PC-3 (cell line): ENCODE data around the gene SWSAP1. TPM values are rescaled to one million over a fixed set of nuclear protein-coding genes. Genes with fewer than 3 reads are reported as not detected.

Experiments used
- ATAC-seq: fragments of 200-7000 bp; cut with Tn5 transposase; 2 replicates; pipeline ENCODE4 v1.9.1; 2020; ENCODE audit warnings: mild to moderate bottlenecking, moderate library complexity
- BruUV-seq: library from RNA; stranded (reverse); fragments of 400-500 nt; replicated peaks from 2 replicates; lab custom pipeline; 2021; lab: Mats Ljungman, UMichigan
- CTCF ChIA-PET: fragments of 300-600 bp; sonication (Branson Sonifier 250); formaldehyde crosslinking; loops from one replicate; lab custom pipeline; 2022; ENCODE audit warnings: antibody characterized with exemption; lab: Charles Lee
- POLR2A ChIA-PET: fragments of 300-600 bp; sonication (Branson Sonifier 250); formaldehyde crosslinking; loops from one replicate; lab custom pipeline; 2022; ENCODE audit warnings: antibody characterized with exemption; ENCODE audit not compliant: unreplicated experiment; lab: Charles Lee
- DNase-seq: peaks from one replicate; pipeline ENCODE4 v3.0.0-alpha.2; 2015
- H2AFZ ChIP-seq: fragments of 300-600 bp; sonication (generic); 2 replicates; pipeline ENCODE4 v1.6.0; 2016; ENCODE audit warnings: antibody characterized with exemption, low read length
- H3F3A ChIP-seq: fragments of 300-600 bp; sonication (generic); one replicate; pipeline ENCODE4 v1.6.0; 2017; ENCODE audit warnings: antibody characterized with exemption, low read length, control low read depth, mild to moderate bottlenecking; ENCODE audit not compliant: unreplicated experiment
- H3K27ac ChIP-seq: fragments of 300-600 bp; sonication (generic); 2 replicates; pipeline ENCODE4 v1.5.1; 2016; ENCODE audit warnings: mild to moderate bottlenecking, low read length
- H3K27me3 ChIP-seq: fragments of 300-600 bp; sonication (generic); 2 replicates; pipeline ENCODE4 v1.6.1; 2016; ENCODE audit warnings: low read length, mixed read lengths
- H3K36me3 ChIP-seq: fragments of 300-600 bp; sonication (generic); 2 replicates; pipeline ENCODE4 v1.6.1; 2016; ENCODE audit warnings: low read depth, mixed run types, low read length, mixed read lengths
- H3K4me1 ChIP-seq: fragments of 300-600 bp; sonication (generic); 2 replicates; pipeline ENCODE4 v1.5.1; 2016; ENCODE audit warnings: low read length; ENCODE audit not compliant: insufficient read depth
- H3K4me2 ChIP-seq: fragments of 300-600 bp; sonication (generic); 2 replicates; pipeline ENCODE4 v1.6.0; 2016; ENCODE audit warnings: low read length
- H3K4me3 ChIP-seq: fragments of 300-600 bp; sonication (generic); 2 replicates; pipeline ENCODE4 v1.5.1; 2016; ENCODE audit warnings: mild to moderate bottlenecking, low read length, mixed read lengths
- H3K79me2 ChIP-seq: fragments of 300-600 bp; sonication (generic); 2 replicates; pipeline ENCODE4 v1.6.1; 2017; ENCODE audit warnings: low read length, mixed read lengths
- H3K9ac ChIP-seq: fragments of 300-600 bp; sonication (generic); 2 replicates; pipeline ENCODE4 v1.6.0; 2016; ENCODE audit warnings: mild to moderate bottlenecking, low read length
- H3K9me2 ChIP-seq: fragments of 300-600 bp; sonication (generic); replicated peaks from 2 replicates; pipeline ENCODE4 v1.6.1; 2016; ENCODE audit warnings: mixed run types, low read length, mixed read lengths
- H3K9me3 ChIP-seq: fragments of 300-600 bp; sonication (generic); 2 replicates; pipeline ENCODE4 v1.6.1; 2016; ENCODE audit warnings: low read length, mixed read lengths
- H4K20me1 ChIP-seq: fragments of 300-600 bp; sonication (generic); 2 replicates; pipeline ENCODE4 v1.6.1; 2016; ENCODE audit warnings: low read length, mixed read lengths
- EZH2 ChIP-seq: fragments of 300-600 bp; sonication (generic); IDR thresholded peaks from one replicate; pipeline ENCODE4 v1.6.1; 2017; ENCODE audit warnings: antibody characterized with exemption, mild to moderate bottlenecking, low read length; ENCODE audit not compliant: unreplicated experiment
- EZH2phosphoT487 ChIP-seq: fragments of 300-600 bp; sonication (generic); IDR thresholded peaks from 2 replicates; pipeline ENCODE4 v1.6.1; 2018; ENCODE audit warnings: mild to moderate bottlenecking, antibody characterized with exemption, low read length, borderline replicate concordance
- intact Hi-C: fragments of 100-400 bp; cut with micrococcal nuclease; formaldehyde crosslinking; loops from 2 replicates; pipeline ENCODE4 v1.9.0; 2023
- total RNA-seq: library from RNA; depleted of rRNA; stranded (reverse); fragments of >200 nt; gene quantifications from 2 replicates; pipeline ENCODE4 v1.2.3, GENCODE V29; 2014
- TF ChIP-seq, protein P1 (sequence below): fragments of 300-600 bp; sonication (generic); conservative IDR thresholded peaks from 2 replicates; pipeline ENCODE4 v1.5.1; 2017; ENCODE audit warnings: antibody characterized with exemption, low read depth, mild to moderate bottlenecking, low read length

SWSAP1 gene
- total RNA-seq, 1 experiment from 2014 or later = 6.1 TPM

DNA sequence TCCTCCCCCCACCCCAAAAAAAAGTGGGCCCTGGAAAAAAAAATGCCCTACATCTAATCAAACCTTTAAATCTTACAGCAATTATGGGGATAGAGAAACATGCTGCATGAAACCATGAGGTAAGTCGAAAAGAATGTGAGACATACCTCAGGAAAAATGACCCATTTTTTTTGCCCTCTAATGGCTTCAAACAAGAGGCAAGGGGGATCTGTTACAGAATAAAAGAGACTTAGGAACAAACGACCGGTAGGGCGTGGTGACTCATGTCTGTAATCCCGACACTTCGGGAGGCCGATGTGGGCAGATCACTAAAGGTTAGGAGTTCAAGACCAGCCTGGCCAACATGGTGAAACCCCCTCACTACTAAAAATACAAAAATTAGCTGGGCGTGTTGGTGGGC, 36.2 kb downstream of the SWSAP1 start:
- H3K27me3 ChIP-seq = no peaks in the 10 kb centered on the region
- DNase-seq (peak; percentile 65), ATAC-seq (no peak)
- no peak overlapping the region for H3K4me3 ChIP-seq
- TF ChIP-seq EZH2 (no peak), EZH2phosphoT487 (no peak)
- TF ChIP-seq, protein P1, sequence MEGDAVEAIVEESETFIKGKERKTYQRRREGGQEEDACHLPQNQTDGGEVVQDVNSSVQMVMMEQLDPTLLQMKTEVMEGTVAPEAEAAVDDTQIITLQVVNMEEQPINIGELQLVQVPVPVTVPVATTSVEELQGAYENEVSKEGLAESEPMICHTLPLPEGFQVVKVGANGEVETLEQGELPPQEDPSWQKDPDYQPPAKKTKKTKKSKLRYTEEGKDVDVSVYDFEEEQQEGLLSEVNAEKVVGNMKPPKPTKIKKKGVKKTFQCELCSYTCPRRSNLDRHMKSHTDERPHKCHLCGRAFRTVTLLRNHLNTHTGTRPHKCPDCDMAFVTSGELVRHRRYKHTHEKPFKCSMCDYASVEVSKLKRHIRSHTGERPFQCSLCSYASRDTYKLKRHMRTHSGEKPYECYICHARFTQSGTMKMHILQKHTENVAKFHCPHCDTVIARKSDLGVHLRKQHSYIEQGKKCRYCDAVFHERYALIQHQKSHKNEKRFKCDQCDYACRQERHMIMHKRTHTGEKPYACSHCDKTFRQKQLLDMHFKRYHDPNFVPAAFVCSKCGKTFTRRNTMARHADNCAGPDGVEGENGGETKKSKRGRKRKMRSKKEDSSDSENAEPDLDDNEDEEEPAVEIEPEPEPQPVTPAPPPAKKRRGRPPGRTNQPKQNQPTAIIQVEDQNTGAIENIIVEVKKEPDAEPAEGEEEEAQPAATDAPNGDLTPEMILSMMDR = no peak
- ChIA-PET CTCF (no interaction called here), POLR2A (no interaction called here)
- no peaks in the 10 kb centered on the region for H3K79me2 ChIP-seq
- no peaks in the 10 kb centered on the region for H4K20me1 ChIP-seq
- H3K9me2 ChIP-seq = no peaks in the 10 kb centered on the region
- H2AFZ ChIP-seq = no peak overlapping the region
- no peak overlapping the region for H3K9ac ChIP-seq
- no peaks in the 10 kb centered on the region for H3K4me1 ChIP-seq
- no peak overlapping the region for H3K4me2 ChIP-seq
- H3F3A ChIP-seq = no peaks in the 10 kb centered on the region
- no peaks in the 10 kb centered on the region for H3K36me3 ChIP-seq
- no peaks in the 10 kb centered on the region for H3K9me3 ChIP-seq
- no TSS peak for BruUV-seq
- intact Hi-C loops = no loop called here
- no peak overlapping the region for H3K27ac ChIP-seq

DNA sequence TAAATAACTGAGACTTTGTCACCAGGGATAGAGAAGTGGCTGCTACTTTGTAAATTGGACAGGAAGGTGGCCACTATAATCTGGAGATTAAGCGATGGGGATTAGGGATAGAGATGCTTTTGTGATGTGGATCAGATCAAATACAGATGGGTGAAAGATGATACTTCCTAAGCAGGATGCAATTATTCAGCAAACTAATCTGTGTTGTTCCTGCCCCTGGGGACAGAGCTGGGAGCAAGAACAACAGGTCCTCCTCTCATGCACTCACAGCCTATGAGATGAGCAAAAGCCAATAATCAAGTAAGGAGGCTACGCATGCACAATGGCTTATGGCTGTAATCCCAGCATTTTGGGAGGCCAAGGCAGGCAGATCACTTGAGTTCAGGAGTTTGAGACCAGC, 40.1 kb downstream of the SWSAP1 start:
- Histone ChIP-seq H3K9me2 (no peaks in the 10 kb centered on the region), H4K20me1 (no peaks in the 10 kb centered on the region), H3K4me3 (no peak overlapping the region), H3K36me3 (no peaks in the 10 kb centered on the region), H3F3A (no peaks in the 10 kb centered on the region), H3K4me1 (no peaks in the 10 kb centered on the region), H3K9me3 (no peaks in the 10 kb centered on the region), H3K27ac (no peak overlapping the region), H3K9ac (no peak overlapping the region), H3K4me2 (no peak overlapping the region), H3K79me2 (no peaks in the 10 kb centered on the region), H2AFZ (no peak overlapping the region), H3K27me3 (no peaks in the 10 kb centered on the region)
- BruUV-seq = no TSS peak
- ATAC-seq = no peak
- CTCF ChIA-PET = no interaction called here
- POLR2A ChIA-PET = no interaction called here
- intact Hi-C loops = no loop called here
- TF ChIP-seq EZH2phosphoT487 = no peak
- TF ChIP-seq, protein P1 = no peak
- no peak for TF ChIP-seq EZH2
- no peak for DNase-seq

DNA sequence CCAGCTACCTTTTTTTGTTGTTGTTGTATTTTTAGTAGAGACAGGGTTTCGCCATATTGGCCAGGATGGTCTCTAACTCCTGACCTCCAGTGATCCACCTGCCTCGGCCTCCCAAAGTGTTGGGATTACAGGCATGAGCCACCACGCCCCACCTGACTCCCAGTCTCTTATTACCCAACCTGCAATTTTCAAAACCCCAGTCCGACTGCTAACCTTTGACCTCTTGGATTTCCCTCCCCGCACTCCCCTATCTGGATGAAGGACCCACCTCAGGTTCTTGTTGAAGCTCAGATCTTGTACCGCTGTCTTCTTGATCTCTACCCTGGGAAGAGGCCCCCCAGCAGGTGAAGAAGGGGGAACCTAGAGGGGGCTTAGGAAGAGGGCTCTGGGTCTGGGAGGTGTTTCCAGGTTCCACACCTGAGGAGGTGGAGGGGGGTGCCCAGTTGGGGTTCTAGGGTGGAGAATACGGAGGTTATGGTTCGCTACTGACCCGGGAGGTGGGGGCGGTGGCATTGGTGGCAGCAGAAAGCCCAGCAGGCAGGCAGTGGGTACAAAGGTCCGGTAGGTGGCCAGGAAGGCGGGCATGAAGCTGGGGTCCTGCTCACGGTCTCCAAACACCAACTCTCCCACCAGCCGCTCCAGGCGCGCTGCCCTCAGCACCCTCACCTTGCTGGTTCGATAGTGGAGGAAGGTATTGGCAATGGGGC, 42.0 kb downstream of the SWSAP1 start:
- ChIA-PET POLR2A (no interaction called here), CTCF (no interaction called here)
- H2AFZ ChIP-seq = no peak overlapping the region
- no peak for DNase-seq
- no peaks in the 10 kb centered on the region for H3K36me3 ChIP-seq
- H3K4me2 ChIP-seq = no peak overlapping the region
- no peaks in the 10 kb centered on the region for H3F3A ChIP-seq
- H3K4me3 ChIP-seq = no peak overlapping the region
- intact Hi-C loops = no loop called here
- H4K20me1 ChIP-seq = no peaks in the 10 kb centered on the region
- no peaks in the 10 kb centered on the region for H3K4me1 ChIP-seq
- TF ChIP-seq EZH2 (no peak), EZH2phosphoT487 (no peak)
- TF ChIP-seq, protein P1 = no peak
- no peaks in the 10 kb centered on the region for H3K27me3 ChIP-seq
- no peaks in the 10 kb centered on the region for H3K9me2 ChIP-seq
- H3K9ac ChIP-seq = no peak overlapping the region
- no peak for ATAC-seq
- no peaks in the 10 kb centered on the region for H3K79me2 ChIP-seq
- BruUV-seq = TSS peak; percentile 37
- H3K27ac ChIP-seq = no peak overlapping the region
- H3K9me3 ChIP-seq = no peaks in the 10 kb centered on the region
